HepG2 (cell line): ENCODE measurements around the gene AGAP1.

ENCODE experiments used
- CEBPZ ChIP-seq: IDR thresholded peaks from 2 replicates; pipeline ENCODE4 v1.6.1; 2012; ENCODE audit warnings: low read length, improper control_type of control experiment
- ISL2 ChIP-seq: sonication (generic); formaldehyde crosslinking; IDR thresholded peaks from 2 replicates; pipeline ENCODE4 v1.5.0; 2020; ENCODE audit warnings: missing genetic modification reagents
- RARG ChIP-seq: sonication (generic); formaldehyde crosslinking; IDR thresholded peaks from 2 replicates; pipeline ENCODE4 v1.4.0; 2020; ENCODE audit warnings: low read depth, mild to moderate bottlenecking, missing genetic modification reagents
- REST ChIP-seq, 2 experiments: IDR thresholded peaks; 2 replicates each; pipeline ENCODE4 v1.6.1; 2011 to 2012; ENCODE audit warnings: low read length in 2 of 2, borderline replicate concordance in 1 of 2, low read depth in 1 of 2, mild to moderate bottlenecking in 1 of 2, moderate library complexity in 1 of 2
- ZBTB21 ChIP-seq: sonication (generic); formaldehyde crosslinking; IDR thresholded peaks from 2 replicates; pipeline ENCODE4 v1.4.0; 2020; ENCODE audit warnings: missing genetic modification reagents

DNA sequence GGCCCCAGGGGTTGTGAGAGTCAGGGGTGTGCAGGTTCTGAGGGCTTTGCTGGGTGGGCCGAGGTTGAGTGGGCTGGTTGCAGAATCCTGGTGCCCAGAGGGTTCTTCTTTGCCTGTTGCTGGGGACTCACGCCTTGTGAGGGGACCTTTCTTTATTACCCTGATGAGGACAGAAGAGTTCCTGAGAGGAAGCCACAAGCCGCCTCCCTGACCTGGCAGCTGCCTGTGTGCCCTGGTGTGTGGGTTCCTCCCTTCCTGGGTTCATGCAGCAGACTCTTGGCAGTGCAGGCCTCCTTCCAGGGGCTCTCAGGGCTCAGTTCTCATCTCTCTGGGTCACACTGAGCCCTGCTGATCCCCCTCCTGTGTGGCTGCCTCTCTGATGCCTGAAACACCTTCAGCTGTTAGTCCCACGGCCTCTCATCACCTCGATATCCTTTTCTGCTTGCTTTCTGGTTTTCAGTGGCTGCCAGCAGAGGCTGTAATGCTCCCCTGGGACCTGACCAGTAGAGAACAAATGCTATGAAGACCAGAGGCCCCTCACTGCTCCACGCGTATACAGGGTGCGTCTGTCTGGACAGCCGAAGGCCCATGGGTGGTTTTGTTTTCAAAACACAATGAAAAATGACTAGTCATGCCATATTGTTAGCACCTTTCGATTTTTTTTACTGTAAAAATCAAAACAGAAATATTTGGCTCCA, 191.3 kb downstream of the AGAP1 start:
- no peak for TF ChIP-seq CEBPZ
- no peak for TF ChIP-seq ZBTB21 (CRISPR knock-in tag)
- no peak for TF ChIP-seq REST (IDR thresholded peaks at IDR 0.05; ENCODE audit: borderline replicate concordance in 1 of 2, low read depth in 1 of 2, low read length in 2 of 2)
- TF ChIP-seq ISL2 = no peak
- TF ChIP-seq RARG (CRISPR knock-in tag) = no peak
